ENCODE measurements around the gene PGAP2.

The PGAP2 gene

GRCh38 chr11:3820971-3821370, 12.6 kb downstream of the PGAP2 start:
- Histone ChIP-seq H3K9me2 (replicated peaks; ENCODE audit: low read depth, low read length) (no peaks in the 10 kb centered on the region), H2AFZ (ENCODE audit: low read length) (no peak overlapping the region), H3K4me3 (ENCODE audit: low read length, poor library complexity, severe bottlenecking) (no peak overlapping the region), H3K4me1 (ENCODE audit: insufficient read depth, low read length, poor library complexity, severe bottlenecking) (peaks cover 9% of the 10 kb centered on the region), H3K79me2 (ENCODE audit: insufficient read depth, low read length) (no peaks in the 10 kb centered on the region), H3K9ac (ENCODE audit: low read depth, low read length, poor library complexity, severe bottlenecking) (no peak overlapping the region), H3K36me3 (ENCODE audit: insufficient read depth, low read length) (peaks cover 6% of the 10 kb centered on the region; the same call in 1 of the 2 replicates), H3K9me3 (ENCODE audit: insufficient read depth, low read depth, low read length) (no peaks in the 10 kb centered on the region), H3K27me3 (ENCODE audit: insufficient read depth, low read length, poor library complexity, severe bottlenecking) (no peaks in the 10 kb centered on the region), H4K20me1 (ENCODE audit: insufficient read depth, low read length, poor library complexity, severe bottlenecking) (no peaks in the 10 kb centered on the region), H3F3A (ENCODE audit: low read depth) (no peaks in the 10 kb centered on the region), H3K4me2 (ENCODE audit: low read depth, low read length, poor library complexity, severe bottlenecking) (no peak overlapping the region)
- TF ChIP-seq CTCF (conservative IDR thresholded peaks at IDR 0.05; ENCODE audit: low read length) (no peak), EZH2phosphoT487 (IDR thresholded peaks at IDR 0.05; ENCODE audit: borderline replicate concordance) (no peak)

- H4K20me1 ChIP-seq (ENCODE audit: insufficient read depth, low read length, poor library complexity, severe bottlenecking), result peaks cover under 1% of the 10 kb centered on the region
- no peak overlapping the region for H3K9ac ChIP-seq (ENCODE audit: low read depth, low read length, poor library complexity, severe bottlenecking)
- H3K4me1 ChIP-seq (ENCODE audit: insufficient read depth, low read length, poor library complexity, severe bottlenecking), result peaks cover 5% of the 10 kb centered on the region
- peaks cover 19% of the 10 kb centered on the region; the same call in 1 of the 2 replicates for H3K36me3 ChIP-seq (ENCODE audit: insufficient read depth, low read length)
- no peak for TF ChIP-seq EZH2phosphoT487 (IDR thresholded peaks at IDR 0.05; ENCODE audit: borderline replicate concordance)
- no peak for TF ChIP-seq CTCF (conservative IDR thresholded peaks at IDR 0.05; ENCODE audit: low read length)
- H2AFZ ChIP-seq (ENCODE audit: low read length), result no peak overlapping the region
- no peaks in the 10 kb centered on the region for H3K27me3 ChIP-seq (ENCODE audit: insufficient read depth, low read length, poor library complexity, severe bottlenecking)
- no peak overlapping the region for H3K4me3 ChIP-seq (ENCODE audit: low read length, poor library complexity, severe bottlenecking)
- H3K4me2 ChIP-seq (ENCODE audit: low read depth, low read length, poor library complexity, severe bottlenecking), result no peak overlapping the region
- H3K79me2 ChIP-seq (ENCODE audit: insufficient read depth, low read length), result no peaks in the 10 kb centered on the region; the same call in 1 of the 2 replicates
- no peaks in the 10 kb centered on the region for H3F3A ChIP-seq (ENCODE audit: low read depth)
- H3K9me2 ChIP-seq (replicated peaks; ENCODE audit: low read depth, low read length), result no peaks in the 10 kb centered on the region
- H3K9me3 ChIP-seq (ENCODE audit: insufficient read depth, low read depth, low read length), result no peaks in the 10 kb centered on the region
Observed at GRCh38 chr11:3822312-3822711, 14.0 kb downstream of the PGAP2 start.

GRCh38 chr11:3823303-3823702, 14.9 kb downstream of the PGAP2 start:
- H2AFZ ChIP-seq (ENCODE audit: low read length), result no peak overlapping the region
- no peaks in the 10 kb centered on the region for H3K4me1 ChIP-seq (ENCODE audit: insufficient read depth, low read length, poor library complexity, severe bottlenecking)
- no peaks in the 10 kb centered on the region for H3K27me3 ChIP-seq (ENCODE audit: insufficient read depth, low read length, poor library complexity, severe bottlenecking)
- H3K4me3 ChIP-seq (ENCODE audit: low read length, poor library complexity, severe bottlenecking), result no peak overlapping the region
- no peaks in the 10 kb centered on the region for H3F3A ChIP-seq (ENCODE audit: low read depth)
- no peaks in the 10 kb centered on the region for H3K9me2 ChIP-seq (replicated peaks; ENCODE audit: low read depth, low read length)
- peaks cover 29% of the 10 kb centered on the region; the same call in 1 of the 2 replicates for H3K36me3 ChIP-seq (ENCODE audit: insufficient read depth, low read length)
- no peaks in the 10 kb centered on the region for H3K9me3 ChIP-seq (ENCODE audit: insufficient read depth, low read depth, low read length)
- peaks cover 7% of the 10 kb centered on the region for H4K20me1 ChIP-seq (ENCODE audit: insufficient read depth, low read length, poor library complexity, severe bottlenecking)
- no peaks in the 10 kb centered on the region; the same call in 1 of the 2 replicates for H3K79me2 ChIP-seq (ENCODE audit: insufficient read depth, low read length)
- TF ChIP-seq EZH2phosphoT487 (IDR thresholded peaks at IDR 0.05; ENCODE audit: borderline replicate concordance) (no peak), CTCF (conservative IDR thresholded peaks at IDR 0.05; ENCODE audit: low read length) (no peak)
- H3K4me2 ChIP-seq (ENCODE audit: low read depth, low read length, poor library complexity, severe bottlenecking), result no peak overlapping the region
- no peak overlapping the region for H3K9ac ChIP-seq (ENCODE audit: low read depth, low read length, poor library complexity, severe bottlenecking)
